OCI-LY3 (cell line): ENCODE results near the gene MRC2.

Experiments
- EZH2phosphoT487 ChIP-seq: fragments of 200-600 bp; shearing (Covaris generic); IDR thresholded peaks from 2 replicates; pipeline ENCODE4 v1.6.1; 2018; ENCODE audit warnings: antibody characterized with exemption, mixed run types, low read depth
- TF ChIP-seq, protein P1 (sequence below): fragments of 200-600, 300-600 bp; sonication (generic); IDR thresholded peaks from 2 replicates; pipeline ENCODE4 v1.5.1; 2014; ENCODE audit warnings: antibody characterized with exemption, low read length, low read depth

DNA sequence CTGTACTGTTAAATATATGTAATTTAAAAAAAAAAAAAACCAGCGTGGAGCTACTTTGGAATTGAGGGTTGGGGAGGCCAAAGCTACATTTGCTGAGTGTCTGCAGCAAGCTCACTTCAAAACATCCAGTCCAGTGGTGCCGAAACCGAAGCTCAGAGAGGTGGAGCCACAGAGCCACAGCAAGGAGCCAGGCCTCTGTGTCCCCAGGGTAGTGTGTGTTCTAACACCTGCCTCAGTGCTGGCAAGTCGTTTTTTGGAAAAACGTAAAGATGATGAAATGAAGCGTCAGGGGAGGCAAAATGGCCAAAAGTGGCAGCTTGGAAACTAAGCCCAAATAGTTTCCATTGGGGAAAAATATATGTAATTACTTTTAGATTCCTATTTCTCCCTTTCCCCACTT, 36.1 kb upstream of the MRC2 start:
- TF ChIP-seq, protein P1, sequence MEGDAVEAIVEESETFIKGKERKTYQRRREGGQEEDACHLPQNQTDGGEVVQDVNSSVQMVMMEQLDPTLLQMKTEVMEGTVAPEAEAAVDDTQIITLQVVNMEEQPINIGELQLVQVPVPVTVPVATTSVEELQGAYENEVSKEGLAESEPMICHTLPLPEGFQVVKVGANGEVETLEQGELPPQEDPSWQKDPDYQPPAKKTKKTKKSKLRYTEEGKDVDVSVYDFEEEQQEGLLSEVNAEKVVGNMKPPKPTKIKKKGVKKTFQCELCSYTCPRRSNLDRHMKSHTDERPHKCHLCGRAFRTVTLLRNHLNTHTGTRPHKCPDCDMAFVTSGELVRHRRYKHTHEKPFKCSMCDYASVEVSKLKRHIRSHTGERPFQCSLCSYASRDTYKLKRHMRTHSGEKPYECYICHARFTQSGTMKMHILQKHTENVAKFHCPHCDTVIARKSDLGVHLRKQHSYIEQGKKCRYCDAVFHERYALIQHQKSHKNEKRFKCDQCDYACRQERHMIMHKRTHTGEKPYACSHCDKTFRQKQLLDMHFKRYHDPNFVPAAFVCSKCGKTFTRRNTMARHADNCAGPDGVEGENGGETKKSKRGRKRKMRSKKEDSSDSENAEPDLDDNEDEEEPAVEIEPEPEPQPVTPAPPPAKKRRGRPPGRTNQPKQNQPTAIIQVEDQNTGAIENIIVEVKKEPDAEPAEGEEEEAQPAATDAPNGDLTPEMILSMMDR, result no peak
- TF ChIP-seq EZH2phosphoT487, result no peak
